Peyer's patch (tissue), 4 donors: ENCODE data around the gene LGI4.

Experiments
- CTCF ChIP-seq, 6 experiments: fragments of 450-650 bp in 4 of 6; fragments of 200-600 bp in 2 of 6; sonication (generic) in 1 of 6; IDR thresholded peaks; one replicate each; pipeline ENCODE4 v1.5.1; 2017 to 2019; ENCODE audit warnings: antibody characterized with exemption in 6 of 6, mild to moderate bottlenecking in 3 of 6, moderate library complexity in 1 of 6
- POLR2A ChIP-seq, 2 donors: fragments of 450-650 bp; IDR thresholded peaks; one replicate each; pipeline ENCODE4 v1.5.1; 2017; ENCODE audit warnings: antibody characterized with exemption in 2 of 2, mild to moderate bottlenecking in 2 of 2, moderate library complexity in 2 of 2

DNA sequence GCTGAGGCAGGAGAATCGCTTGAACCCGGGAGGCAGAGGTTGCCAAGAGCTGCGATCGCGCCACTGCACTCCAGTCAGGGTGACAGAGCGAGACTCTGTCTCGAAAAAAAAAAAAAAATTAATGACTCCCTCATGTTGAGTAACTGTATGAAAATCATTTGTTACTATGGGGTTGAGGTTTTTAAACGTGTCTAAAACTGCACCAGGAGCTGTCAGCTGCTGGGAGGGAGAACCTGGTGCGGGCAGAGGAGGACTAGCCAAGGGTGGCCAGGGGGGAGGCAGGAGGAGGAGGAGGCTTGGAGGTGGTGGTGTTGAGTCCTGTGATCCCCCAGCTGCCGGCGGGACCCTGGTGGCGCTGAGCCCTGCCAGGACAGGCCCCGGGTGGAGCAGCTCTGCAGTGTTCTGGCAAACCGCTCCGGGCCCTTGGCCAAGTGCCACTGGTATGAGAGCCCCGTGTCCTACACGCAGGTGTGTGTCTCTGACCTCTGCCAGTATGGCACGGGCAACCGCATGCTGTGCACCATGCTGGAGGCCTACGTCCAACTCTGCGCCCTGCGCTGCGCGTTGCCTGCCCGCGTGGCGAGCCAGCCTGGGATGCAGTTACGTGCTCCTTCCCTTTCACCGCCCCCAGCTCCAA, 36.3 kb downstream of the LGI4 start:
- no peak for TF ChIP-seq POLR2A (IDR thresholded peaks at IDR 0.05)
- TF ChIP-seq CTCF (IDR thresholded peaks at IDR 0.05): no peak
